Measurements from ENCODE around the gene CYTH3.
"Not testable (repeated sequence)": the region's sequence is repeated elsewhere in the genome, so short reads cannot be mapped to it uniquely, and the experiment has no call there.

The CYTH3 gene

GRCh38 chr7:6256109-6256483 is 16.3 kb downstream of the CYTH3 start:
- DNase-seq: no peak

- no peak for DNase-seq
Measured at GRCh38 chr7:6254866-6255265, 17.6 kb downstream of the CYTH3 start.

- no peak for DNase-seq
Measured at GRCh38 chr7:6252748-6253147, 19.7 kb downstream of the CYTH3 start.

- no peak for DNase-seq
Measured at GRCh38 chr7:6252341-6252746, 20.1 kb downstream of the CYTH3 start.

- DNase-seq: no peak
Measured at GRCh38 chr7:6251653-6252052, 20.8 kb downstream of the CYTH3 start.

- DNase-seq: no peak
Measured at GRCh38 chr7:6250364-6250833, 22.0 kb downstream of the CYTH3 start.

GRCh38 chr7:6249043-6249442 is 23.4 kb downstream of the CYTH3 start:
- DNase-seq: no peak

- no peak for DNase-seq
Measured at GRCh38 chr7:6248581-6248980, 23.8 kb downstream of the CYTH3 start.

GRCh38 chr7:6246251-6246917 is 26.0 kb downstream of the CYTH3 start:
- DNase-seq: no peak

- DNase-seq: no peak
Measured at GRCh38 chr7:6244021-6244420, 28.4 kb downstream of the CYTH3 start.

GRCh38 chr7:6243168-6243567 is 29.3 kb downstream of the CYTH3 start:
- no peak for DNase-seq

- DNase-seq: no peak
Measured at GRCh38 chr7:6242561-6242960, 29.9 kb downstream of the CYTH3 start.

- no peak for DNase-seq
Measured at GRCh38 chr7:6241607-6241973, 30.8 kb downstream of the CYTH3 start.

GRCh38 chr7:6238309-6238925 is 34.0 kb downstream of the CYTH3 start:
- no peak for DNase-seq

GRCh38 chr7:6237730-6238129 is 34.7 kb downstream of the CYTH3 start:
- no peak for DNase-seq

- no peak for DNase-seq
Measured at GRCh38 chr7:6237011-6237410, 35.4 kb downstream of the CYTH3 start.

- DNase-seq: no peak
Measured at GRCh38 chr7:6235029-6235871, 37.2 kb downstream of the CYTH3 start.

GRCh38 chr7:6234384-6234783 is 38.0 kb downstream of the CYTH3 start:
- no peak for DNase-seq

GRCh38 chr7:6232534-6232933 is 39.9 kb downstream of the CYTH3 start:
- DNase-seq: no peak

- no peak for DNase-seq
Measured at GRCh38 chr7:6232116-6232515, 40.3 kb downstream of the CYTH3 start.

- DNase-seq: no peak
Measured at GRCh38 chr7:6231184-6231583, 41.2 kb downstream of the CYTH3 start.

GRCh38 chr7:6229284-6229683 is 43.1 kb downstream of the CYTH3 start:
- DNase-seq: not testable (repeated sequence)

- DNase-seq: no peak
Measured at GRCh38 chr7:6228361-6229229, 43.8 kb downstream of the CYTH3 start.
